Activated gamma-delta T cell treated with Interleukin-2 at 50 U/mL for 16 hours (primary cell): ENCODE results near the gene MYO7A.

Source experiments
- DNase-seq: peaks from one replicate; pipeline ENCODE4 v3.0.0-alpha.2; 2020

Gene MYO7A

GRCh38 chr11:77203901-77204753, 76.1 kb downstream of the MYO7A start:
- no peak for DNase-seq

DNA sequence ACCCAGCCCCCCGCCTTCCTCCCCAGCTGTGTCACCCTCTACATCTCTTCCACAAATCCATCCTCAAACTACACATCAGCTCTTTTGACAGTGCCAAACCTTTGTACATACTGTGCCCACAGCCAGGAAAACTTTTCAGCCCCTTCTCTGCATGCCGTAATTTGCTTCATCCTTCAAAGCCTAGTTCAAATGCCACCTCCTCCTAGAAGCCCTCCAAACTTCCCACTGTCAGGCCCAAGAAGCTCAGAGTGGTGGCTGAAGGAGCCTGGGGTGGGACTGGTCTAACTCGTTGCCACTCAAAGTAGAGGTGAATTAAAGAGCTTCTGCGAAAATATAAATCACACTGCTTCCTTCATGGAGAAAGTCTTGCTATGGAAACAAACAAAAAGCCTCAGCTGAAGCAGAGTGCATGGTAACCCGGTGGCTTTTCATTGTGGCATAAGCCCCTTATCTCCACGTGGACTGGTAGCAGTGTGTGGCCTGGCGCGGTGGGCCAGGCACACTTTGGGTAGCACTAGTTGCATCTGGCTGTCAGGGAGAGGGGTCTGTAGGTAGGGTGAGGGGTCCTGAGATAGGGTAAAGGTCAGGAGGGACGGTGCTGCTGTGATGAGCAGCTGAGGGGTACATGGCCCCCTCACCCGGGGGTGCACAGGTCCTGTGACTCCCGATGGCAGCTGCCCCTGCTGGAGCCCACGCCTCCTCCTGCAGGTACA, 76.9 kb downstream of the MYO7A start:
- no peak for DNase-seq

DNA sequence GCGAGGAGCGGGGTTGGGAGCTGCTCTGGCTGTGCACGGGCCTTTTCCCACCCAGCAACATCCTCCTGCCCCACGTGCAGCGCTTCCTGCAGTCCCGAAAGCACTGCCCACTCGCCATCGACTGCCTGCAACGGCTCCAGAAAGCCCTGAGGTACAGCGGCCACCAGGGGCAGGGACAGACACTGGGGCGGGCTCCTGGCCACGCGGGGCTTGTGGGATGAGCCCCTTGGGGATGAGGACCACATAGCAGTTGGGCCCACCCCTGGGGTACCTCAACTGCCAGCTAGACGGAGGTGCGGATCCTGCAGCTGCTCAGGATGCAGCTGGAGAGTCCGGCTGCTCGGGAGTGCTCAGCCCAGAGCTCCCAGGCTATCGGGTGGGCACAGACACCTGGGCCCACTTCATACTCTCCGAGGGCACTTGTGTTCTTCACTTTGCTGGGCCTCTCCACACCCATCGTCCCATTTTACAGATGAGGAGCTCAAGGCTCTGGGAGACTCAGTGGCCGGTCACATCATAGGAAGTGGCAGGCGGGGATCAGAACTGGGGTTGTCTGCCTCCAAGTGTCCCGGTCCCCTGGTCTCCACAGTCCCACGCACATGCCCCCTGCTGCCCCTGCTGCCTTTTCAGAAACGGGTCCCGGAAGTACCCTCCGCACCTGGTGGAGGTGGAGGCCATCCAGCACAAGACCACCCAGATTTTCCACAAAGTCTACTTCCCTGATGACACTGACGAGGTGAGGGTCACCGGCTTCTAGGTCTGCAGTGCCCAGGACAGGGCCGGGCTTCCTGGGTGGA, 77.6 kb downstream of the MYO7A start:
- no peak for DNase-seq

GRCh38 chr11:77206264-77207018, 78.4 kb downstream of the MYO7A start:
- DNase-seq = no peak

GRCh38 chr11:77207019-77207485, 79.0 kb downstream of the MYO7A start:
- no peak for DNase-seq

GRCh38 chr11:77207618-77208313, 79.7 kb downstream of the MYO7A start:
- no peak for DNase-seq

- DNase-seq = no peak
These were observed 80.5 kb downstream of the MYO7A start for GRCh38 chr11:77208535-77208934.

DNA sequence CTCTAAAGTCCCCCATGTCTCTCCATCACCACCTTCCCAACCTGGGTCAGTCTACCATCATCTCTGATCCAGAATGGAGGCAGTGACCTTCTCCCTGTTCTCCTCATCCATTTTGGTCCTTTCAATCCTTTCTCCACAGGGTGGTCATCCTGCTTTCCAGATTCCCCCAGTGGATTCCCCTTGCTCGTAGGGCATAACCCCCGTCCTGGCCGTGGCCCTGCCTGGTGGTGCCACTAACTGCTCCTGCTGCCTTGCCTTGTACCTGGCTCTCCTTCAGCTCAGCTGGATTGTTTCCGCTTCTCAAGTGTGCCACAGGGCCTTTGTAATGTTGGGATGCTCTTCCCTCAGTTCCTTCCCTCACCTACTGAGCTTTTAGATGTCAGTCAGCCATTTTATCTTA, 81.6 kb downstream of the MYO7A start:
- DNase-seq = no peak

- DNase-seq = no peak
These were observed 83.0 kb downstream of the MYO7A start for GRCh38 chr11:77211040-77211451.

- no peak for DNase-seq
These were observed 83.7 kb downstream of the MYO7A start for GRCh38 chr11:77211594-77212251.

- DNase-seq = no peak
These were observed 84.4 kb downstream of the MYO7A start for GRCh38 chr11:77212314-77213007.

DNA sequence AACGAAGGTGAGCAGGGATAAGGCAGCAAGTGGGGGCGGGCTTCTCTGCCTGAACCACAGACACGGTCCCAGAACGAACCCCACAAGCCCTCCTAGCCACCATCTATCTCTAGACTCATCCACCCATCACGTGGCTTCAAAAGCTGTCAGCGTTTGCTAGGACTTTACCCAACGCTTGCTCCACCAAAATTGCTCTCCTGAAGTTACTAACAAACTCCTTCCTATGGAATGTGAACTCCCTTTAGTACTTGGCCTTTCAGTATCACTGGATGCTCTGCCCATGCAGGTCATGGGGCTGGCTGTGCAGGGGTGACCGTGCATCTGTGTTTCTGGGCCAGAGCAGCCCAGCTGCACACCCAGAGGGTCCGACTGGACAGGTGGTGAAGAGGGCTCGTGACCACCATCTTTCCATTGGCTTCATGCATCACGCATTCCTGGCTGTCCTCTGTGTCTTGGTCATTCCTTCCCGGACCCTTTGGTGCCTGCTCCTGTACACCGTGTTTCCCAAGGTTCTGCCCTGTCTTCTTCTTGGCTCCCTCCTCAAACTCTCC, 85.1 kb downstream of the MYO7A start:
- no peak for DNase-seq

DNA sequence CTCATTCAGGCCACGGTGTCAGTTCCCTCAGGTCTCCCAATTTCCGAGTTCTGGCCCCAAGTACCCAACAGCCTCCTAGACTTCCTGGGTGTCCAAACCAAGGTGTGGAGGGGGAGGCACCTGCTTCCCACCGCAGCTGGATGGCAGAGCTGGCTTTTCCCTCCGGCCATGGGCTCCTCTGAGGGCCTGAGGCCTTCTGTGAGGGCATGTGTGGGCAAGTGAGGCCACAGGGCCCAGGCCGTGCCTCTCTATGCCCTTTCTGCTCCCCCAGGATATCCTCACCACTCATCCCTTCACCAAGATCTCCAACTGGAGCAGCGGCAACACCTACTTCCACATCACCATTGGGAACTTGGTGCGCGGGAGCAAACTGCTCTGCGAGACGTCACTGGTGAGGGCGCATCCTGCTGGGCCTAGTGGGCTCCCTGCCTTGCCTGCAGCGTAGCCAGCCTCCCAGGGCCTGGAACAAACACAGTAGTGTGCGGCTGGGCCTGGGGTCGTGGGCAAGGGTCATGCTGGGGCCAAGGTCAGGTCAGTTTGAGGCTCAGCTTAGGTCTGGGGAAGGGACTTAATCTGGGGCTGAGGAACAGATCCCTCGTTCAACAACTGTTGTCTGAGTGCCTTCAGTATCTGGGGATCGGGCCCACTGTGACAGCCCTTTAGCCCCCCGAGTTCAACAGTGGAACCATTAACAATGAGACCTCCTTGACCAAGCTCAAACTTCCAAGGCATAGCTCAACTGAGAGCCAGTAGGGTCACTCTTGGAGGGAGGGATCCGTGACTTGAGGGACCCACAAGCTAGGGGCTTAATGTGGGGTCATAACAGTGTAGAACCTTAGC, 85.8 kb downstream of the MYO7A start:
- DNase-seq = no peak

DNA sequence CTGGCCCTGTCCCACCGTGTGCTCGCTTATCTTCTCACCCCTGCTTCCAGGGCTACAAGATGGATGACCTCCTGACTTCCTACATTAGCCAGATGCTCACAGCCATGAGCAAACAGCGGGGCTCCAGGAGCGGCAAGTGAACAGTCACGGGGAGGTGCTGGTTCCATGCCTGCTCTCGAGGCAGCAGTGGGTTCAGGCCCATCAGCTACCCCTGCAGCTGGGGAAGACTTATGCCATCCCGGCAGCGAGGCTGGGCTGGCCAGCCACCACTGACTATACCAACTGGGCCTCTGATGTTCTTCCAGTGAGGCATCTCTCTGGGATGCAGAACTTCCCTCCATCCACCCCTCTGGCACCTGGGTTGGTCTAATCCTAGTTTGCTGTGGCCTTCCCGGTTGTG, 86.5 kb downstream of the MYO7A start:
- DNase-seq = no peak

DNA sequence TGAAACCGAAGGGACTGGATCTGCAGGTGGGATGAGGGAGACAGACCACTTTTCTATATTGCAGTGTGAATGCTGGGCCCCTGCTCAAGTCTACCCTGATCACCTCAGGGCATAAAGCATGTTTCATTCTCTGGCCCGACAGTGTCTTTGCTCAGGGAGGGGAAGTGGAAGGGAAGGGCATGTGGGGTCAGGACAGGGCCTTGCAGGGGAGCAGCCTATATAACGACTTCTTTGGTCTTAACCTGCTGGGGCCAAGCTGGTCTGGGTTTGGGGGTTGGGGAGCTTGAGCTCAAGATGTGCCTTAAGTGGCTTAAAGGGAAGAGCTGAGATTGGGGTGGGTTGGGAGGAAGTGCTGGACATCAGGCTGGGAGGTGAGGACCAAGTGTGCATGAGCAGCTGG, 87.1 kb downstream of the MYO7A start:
- no peak for DNase-seq

DNA sequence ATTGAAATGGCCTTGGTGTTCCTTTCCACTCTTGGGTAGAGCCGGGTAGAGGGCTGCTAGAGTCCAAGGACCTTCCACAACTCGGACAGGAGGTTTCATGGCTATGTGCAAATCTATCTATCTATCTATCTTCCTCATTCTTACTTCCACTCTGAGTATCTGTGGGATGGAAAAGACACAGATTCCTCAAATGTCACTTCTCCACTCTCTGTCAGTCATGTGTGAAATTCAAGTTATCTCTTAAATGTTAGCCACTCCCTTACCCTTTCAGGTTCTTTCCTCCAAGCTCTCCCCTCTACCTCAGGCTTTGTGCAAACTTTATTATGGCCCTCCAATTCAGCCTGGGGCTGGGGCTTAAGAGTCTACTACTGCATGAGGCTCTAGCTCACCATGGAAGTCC, 89.1 kb downstream of the MYO7A start:
- no peak for DNase-seq

DNA sequence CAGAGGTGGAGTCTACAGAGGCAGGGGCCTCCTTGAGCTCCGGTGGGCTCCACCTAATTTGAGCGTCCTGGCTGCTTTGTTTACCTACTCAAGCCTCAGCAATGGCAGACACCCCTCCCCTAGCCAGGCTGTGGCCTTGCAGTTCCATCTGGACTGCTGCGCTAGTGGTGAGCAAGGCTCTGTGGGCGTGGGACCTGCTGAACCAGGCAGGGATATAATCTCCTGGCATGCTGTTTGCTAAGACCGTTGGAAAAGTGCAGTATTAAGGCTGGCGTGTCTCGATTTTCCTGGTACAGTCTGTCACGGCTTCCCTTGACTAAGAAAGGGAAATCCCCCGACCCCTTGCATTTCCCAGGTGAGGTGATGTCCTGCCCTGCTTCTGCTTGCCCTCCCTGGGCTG, 95.8 kb downstream of the MYO7A start:
- no peak for DNase-seq

- no peak for DNase-seq
These were observed 103.0 kb downstream of the MYO7A start for GRCh38 chr11:77230878-77231605.

GRCh38 chr11:77231800-77232199, 103.8 kb downstream of the MYO7A start:
- DNase-seq = no peak
